HG02852 (cell line): ENCODE data around the gene HCAR2.
"Not testable (repeated sequence)": the region's sequence is repeated elsewhere in the genome, so short reads cannot be mapped to it uniquely, and the experiment has no call there.

ENCODE experiments used
- ATAC-seq: cut with Tn5 transposase; IDR thresholded peaks from one replicate; pipeline ENCODE4 v1.9.1; 2021; ENCODE audit warnings: mild to moderate bottlenecking, moderate library complexity; ENCODE audit not compliant: unreplicated experiment

The HCAR2 gene

GRCh38 chr12:122702890-122703611 is at the start of gene HCAR2:
Gene HCAR2, minus strand, starts transcription at chr12:122703357. Its CDS starts 74 bp downstream, at chr12:122703283.
- not testable (repeated sequence) for ATAC-seq

- ATAC-seq = peak; percentile 96
These were observed 49.5 kb upstream of the HCAR2 start, which contains the start of gene DENR for GRCh38 chr12:122752464-122753318. Gene DENR, plus strand, starts transcription at chr12:122752824. Its CDS starts 878 bp downstream, at chr12:122753702.

GRCh38 chr12:122750781-122751515 is 47.8 kb upstream of the HCAR2 start:
- ATAC-seq = not testable (repeated sequence)

- no peak for ATAC-seq
These were observed 46.6 kb upstream of the HCAR2 start for GRCh38 chr12:122749569-122750332.

- ATAC-seq = no peak
These were observed 44.3 kb upstream of the HCAR2 start for GRCh38 chr12:122747224-122748135.

- no peak for ATAC-seq
These were observed 40.9 kb upstream of the HCAR2 start for GRCh38 chr12:122743895-122744525.

GRCh38 chr12:122740351-122740750 is 37.2 kb upstream of the HCAR2 start:
- ATAC-seq = no peak

- ATAC-seq = no peak
These were observed 35.4 kb upstream of the HCAR2 start for GRCh38 chr12:122738571-122738970.

GRCh38 chr12:122732611-122733010 is 29.5 kb upstream of the HCAR2 start:
- no peak for ATAC-seq

- no peak for ATAC-seq
These were observed 29.0 kb upstream of the HCAR2 start for GRCh38 chr12:122732170-122732569.

- no peak for ATAC-seq
These were observed 27.3 kb upstream of the HCAR2 start, which contains the start of gene HCAR1 for GRCh38 chr12:122730215-122731014. Gene HCAR1, minus strand, starts transcription at chr12:122730844. Its CDS starts 505 bp downstream, at chr12:122730339.

GRCh38 chr12:122729583-122730214 is 26.5 kb upstream of the HCAR2 start:
- no peak for ATAC-seq

GRCh38 chr12:122726080-122726558 is 23.0 kb upstream of the HCAR2 start:
- peak; percentile 56 for ATAC-seq

GRCh38 chr12:122725452-122726079 is 22.4 kb upstream of the HCAR2 start:
- ATAC-seq = no peak

GRCh38 chr12:122724641-122725243 is 21.6 kb upstream of the HCAR2 start:
- no peak for ATAC-seq

GRCh38 chr12:122722387-122722786 is 19.2 kb upstream of the HCAR2 start:
- ATAC-seq = no peak
